Activated T-cell treated with anti-CD3 and anti-CD28 coated beads, Interleukin-2, amount 50 U/mL, for 4 hours (primary cell): ENCODE data around the gene CEMIP. TPM values are rescaled to one million over a fixed set of nuclear protein-coding genes. Genes with fewer than 3 reads are reported as not detected.
A peak's percentile ranks its signal among the peaks of the same experiment; 100 is the strongest.

Source experiments
- ATAC-seq, 2 donors: fragments of 200-7000 bp; cut with Tn5 transposase; one replicate each; pipeline ENCODE4 v1.10.0; 2021
- DNase-seq: peaks from one replicate; pipeline ENCODE4 v3.0.0-alpha.2; 2020
- H3K27me3 Mint-ChIP-seq: one replicate; pipeline ENCODE4 v1.8.0; 2021; ENCODE audit warnings: low read depth, mixed read lengths
- H3K36me3 Mint-ChIP-seq: one replicate; pipeline ENCODE4 v1.8.0; 2022; ENCODE audit warnings: mixed read lengths; ENCODE audit not compliant: insufficient read depth
- H3K4me1 Mint-ChIP-seq: one replicate; pipeline ENCODE4 v1.8.0; 2021; ENCODE audit warnings: low read depth, mixed read lengths
- H3K4me3 Mint-ChIP-seq: one replicate; pipeline ENCODE4 v1.8.0; 2021; ENCODE audit warnings: mild to moderate bottlenecking, moderate library complexity, mixed read lengths
- H3K9me3 Mint-ChIP-seq: one replicate; pipeline ENCODE4 v1.8.0; 2021; ENCODE audit warnings: mixed read lengths
- total RNA-seq, 3 donors: library from RNA; stranded (reverse); gene quantifications; one replicate each; pipeline ENCODE4 v1.2.1, GENCODE V29; 2021

CEMIP gene, protein sequence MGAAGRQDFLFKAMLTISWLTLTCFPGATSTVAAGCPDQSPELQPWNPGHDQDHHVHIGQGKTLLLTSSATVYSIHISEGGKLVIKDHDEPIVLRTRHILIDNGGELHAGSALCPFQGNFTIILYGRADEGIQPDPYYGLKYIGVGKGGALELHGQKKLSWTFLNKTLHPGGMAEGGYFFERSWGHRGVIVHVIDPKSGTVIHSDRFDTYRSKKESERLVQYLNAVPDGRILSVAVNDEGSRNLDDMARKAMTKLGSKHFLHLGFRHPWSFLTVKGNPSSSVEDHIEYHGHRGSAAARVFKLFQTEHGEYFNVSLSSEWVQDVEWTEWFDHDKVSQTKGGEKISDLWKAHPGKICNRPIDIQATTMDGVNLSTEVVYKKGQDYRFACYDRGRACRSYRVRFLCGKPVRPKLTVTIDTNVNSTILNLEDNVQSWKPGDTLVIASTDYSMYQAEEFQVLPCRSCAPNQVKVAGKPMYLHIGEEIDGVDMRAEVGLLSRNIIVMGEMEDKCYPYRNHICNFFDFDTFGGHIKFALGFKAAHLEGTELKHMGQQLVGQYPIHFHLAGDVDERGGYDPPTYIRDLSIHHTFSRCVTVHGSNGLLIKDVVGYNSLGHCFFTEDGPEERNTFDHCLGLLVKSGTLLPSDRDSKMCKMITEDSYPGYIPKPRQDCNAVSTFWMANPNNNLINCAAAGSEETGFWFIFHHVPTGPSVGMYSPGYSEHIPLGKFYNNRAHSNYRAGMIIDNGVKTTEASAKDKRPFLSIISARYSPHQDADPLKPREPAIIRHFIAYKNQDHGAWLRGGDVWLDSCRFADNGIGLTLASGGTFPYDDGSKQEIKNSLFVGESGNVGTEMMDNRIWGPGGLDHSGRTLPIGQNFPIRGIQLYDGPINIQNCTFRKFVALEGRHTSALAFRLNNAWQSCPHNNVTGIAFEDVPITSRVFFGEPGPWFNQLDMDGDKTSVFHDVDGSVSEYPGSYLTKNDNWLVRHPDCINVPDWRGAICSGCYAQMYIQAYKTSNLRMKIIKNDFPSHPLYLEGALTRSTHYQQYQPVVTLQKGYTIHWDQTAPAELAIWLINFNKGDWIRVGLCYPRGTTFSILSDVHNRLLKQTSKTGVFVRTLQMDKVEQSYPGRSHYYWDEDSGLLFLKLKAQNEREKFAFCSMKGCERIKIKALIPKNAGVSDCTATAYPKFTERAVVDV (N-terminal part only)
- under 1 TPM; 0.30 to 0.51 (median 0.37) TPM for total RNA-seq

DNA sequence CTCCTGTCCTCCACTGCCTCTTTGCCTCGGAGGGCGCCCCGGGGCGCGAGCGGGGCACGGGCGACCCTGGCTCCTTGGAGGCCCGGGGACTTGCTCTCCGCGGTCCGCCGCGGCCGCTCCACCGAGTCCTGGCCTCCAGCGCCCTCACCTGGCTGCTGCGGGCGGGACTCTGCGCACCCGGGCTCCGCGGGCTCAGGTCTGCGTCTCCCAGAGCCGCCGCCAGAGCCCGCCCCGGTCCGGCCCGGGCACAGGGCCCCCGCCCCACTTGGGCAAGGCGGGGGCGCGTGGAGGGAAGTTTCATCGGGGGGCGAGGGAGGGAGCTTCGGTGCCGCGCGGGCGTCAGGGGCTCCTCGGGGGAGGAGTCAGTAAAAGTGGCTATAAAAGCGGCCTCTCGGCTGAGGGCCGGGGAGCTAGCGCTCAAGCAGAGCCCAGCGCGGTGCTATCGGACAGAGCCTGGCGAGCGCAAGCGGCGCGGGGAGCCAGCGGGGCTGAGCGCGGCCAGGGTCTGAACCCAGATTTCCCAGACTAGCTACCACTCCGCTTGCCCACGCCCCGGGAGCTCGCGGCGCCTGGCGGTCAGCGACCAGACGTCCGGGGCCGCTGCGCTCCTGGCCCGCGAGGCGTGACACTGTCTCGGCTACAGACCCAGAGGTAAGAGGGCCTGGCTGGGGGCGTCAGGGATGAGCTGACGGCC, at the start of gene CEMIP:
CEMIP (plus strand) TSS at position 407 of the 694 bp plus-strand sequence. CDS start 94,510 bp downstream, outside the sequence.
- Mint-ChIP-seq H3K9me3 (no peaks in the 10 kb centered on the region), H3K27me3 (peaks cover 48% of the 10 kb centered on the region)
- ATAC-seq, result peak; percentile 73 to 77

DNA sequence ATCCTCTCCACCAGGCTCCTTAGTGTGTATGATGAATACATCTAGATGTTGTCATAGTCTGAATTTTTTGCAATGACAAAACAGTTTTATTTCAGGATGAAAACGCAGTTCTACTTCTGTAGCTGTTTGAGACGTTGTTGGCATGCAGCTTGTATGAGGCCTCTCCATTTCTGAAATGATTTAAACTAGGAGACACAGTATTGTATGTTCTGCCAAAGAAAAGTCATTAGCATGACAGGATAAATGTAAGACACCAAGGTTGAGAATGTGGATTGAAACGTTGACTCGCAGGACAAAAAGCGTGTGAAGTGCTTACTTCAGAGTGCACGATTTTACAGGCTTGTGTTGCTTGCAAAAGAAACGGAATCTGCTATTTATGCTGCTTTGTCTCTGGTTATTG, 48.8 kb upstream of the CEMIP start:
- Mint-ChIP-seq H3K36me3 (no peaks in the 10 kb centered on the region), H3K27me3 (no peaks in the 10 kb centered on the region), H3K4me1 (no peaks in the 10 kb centered on the region), H3K4me3 (no peak overlapping the region), H3K9me3 (peaks cover 5% of the 10 kb centered on the region)
- ATAC-seq (no peak), DNase-seq (no peak)

More for the DNA sequence above, at the start of gene CEMIP:
- Mint-ChIP-seq H3K4me1 (peaks cover 17% of the 10 kb centered on the region), H3K4me3 (peak within 1 kb of the TSS; percentile 68), H3K36me3 (no peaks in the 10 kb centered on the region)
- DNase-seq, result no peak

DNA sequence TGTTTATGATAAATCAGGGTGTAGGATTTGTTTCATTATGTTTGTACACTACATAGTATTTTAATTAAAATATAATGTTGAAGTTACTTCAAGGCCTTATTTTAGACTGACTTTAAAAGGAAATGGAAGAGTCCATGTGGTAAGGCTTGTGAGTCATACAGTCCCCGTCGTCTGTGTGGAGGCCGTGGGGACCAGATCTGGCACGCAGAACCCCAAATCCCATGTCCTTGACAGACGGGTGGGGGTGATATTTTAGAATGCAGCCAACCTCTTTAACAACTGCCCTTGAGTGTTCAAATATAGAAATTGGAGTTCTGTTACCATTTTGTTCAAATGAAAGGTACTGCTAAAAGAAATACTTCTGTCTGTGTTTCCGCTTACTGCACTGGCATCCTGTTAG, 48.2 kb upstream of the CEMIP start:
- H3K9me3 Mint-ChIP-seq, result peaks cover 3% of the 10 kb centered on the region
- H3K4me3 Mint-ChIP-seq, result no peak overlapping the region
- no peak for DNase-seq

DNA sequence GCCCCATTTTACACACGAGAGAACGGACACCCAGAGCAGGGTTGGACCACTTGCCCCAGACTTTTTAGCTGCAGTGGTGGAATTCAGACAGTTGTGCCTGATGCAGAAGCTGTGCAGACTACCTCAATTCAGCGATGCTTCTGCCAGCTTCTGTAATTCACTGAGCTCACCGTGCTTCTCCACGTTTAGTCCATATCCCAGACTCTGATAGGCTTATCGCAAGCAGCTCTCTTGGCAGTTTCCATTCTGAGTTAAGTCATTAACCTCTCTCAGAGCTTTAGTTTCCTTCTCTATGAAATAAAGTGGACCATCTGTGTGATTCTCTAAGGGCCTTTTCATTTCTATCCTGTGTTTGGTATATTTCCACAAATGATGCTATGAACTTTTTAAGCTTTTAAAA, 47.0 kb upstream of the CEMIP start:
- H3K4me3 Mint-ChIP-seq, result no peak overlapping the region
- H3K27me3 Mint-ChIP-seq, result no peaks in the 10 kb centered on the region
- no peaks in the 10 kb centered on the region for H3K36me3 Mint-ChIP-seq
- H3K9me3 Mint-ChIP-seq, result no peaks in the 10 kb centered on the region
- DNase-seq (no peak), ATAC-seq (no peak)
- no peaks in the 10 kb centered on the region for H3K4me1 Mint-ChIP-seq

More for the DNA sequence above, 48.2 kb upstream of the CEMIP start:
- no peak for ATAC-seq
- no peaks in the 10 kb centered on the region for H3K4me1 Mint-ChIP-seq
- no peaks in the 10 kb centered on the region for H3K36me3 Mint-ChIP-seq
- H3K27me3 Mint-ChIP-seq, result no peaks in the 10 kb centered on the region

DNA sequence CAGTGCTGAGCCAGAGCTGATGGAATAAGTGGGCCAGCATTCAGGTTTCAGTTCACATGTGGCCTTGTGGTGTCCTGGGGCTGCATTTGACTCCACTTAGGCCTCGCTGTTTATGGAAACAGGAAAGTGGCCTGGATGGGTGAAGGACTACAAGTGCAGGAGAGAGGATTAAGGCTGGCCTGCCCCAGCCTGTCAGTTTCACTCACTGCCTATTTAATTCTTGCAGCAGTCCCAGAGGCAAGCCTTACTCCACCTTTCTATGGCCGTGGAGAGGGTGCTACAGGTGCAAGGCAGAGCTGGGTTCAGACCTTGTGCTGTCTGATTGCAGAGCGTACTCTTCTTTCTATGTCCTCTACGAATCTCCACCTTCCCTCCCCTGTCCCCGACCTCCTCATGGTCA, 46.4 kb upstream of the CEMIP start:
- Mint-ChIP-seq H3K27me3 (no peaks in the 10 kb centered on the region), H3K4me3 (no peak overlapping the region), H3K4me1 (no peaks in the 10 kb centered on the region), H3K36me3 (no peaks in the 10 kb centered on the region), H3K9me3 (no peaks in the 10 kb centered on the region)
- DNase-seq, result no peak
- ATAC-seq, result no peak

DNA sequence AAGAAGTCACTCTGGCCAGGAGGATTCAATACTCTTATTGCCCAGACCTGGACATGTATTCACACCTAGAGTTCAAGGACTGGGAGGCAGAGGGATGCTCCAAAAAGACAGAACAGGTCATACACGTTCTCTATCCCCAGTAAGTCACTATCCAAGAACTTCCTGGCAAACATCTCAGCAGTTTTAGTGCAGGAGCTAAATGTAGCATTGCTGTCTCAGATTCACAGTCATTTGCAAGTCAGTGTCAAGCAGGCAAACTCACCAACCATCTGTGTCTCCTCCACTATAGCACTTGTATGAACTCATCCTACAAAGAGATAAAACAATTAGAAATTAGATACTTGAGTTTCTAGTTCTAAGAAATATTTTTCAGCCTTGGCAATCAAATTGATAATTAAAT, 45.7 kb upstream of the CEMIP start:
- no peak for DNase-seq
- ATAC-seq, result no peak
- no peaks in the 10 kb centered on the region for H3K4me1 Mint-ChIP-seq
- peaks cover under 1% of the 10 kb centered on the region for H3K36me3 Mint-ChIP-seq
- no peaks in the 10 kb centered on the region for H3K27me3 Mint-ChIP-seq
- H3K4me3 Mint-ChIP-seq, result no peak overlapping the region
- H3K9me3 Mint-ChIP-seq, result peaks cover 2% of the 10 kb centered on the region

DNA sequence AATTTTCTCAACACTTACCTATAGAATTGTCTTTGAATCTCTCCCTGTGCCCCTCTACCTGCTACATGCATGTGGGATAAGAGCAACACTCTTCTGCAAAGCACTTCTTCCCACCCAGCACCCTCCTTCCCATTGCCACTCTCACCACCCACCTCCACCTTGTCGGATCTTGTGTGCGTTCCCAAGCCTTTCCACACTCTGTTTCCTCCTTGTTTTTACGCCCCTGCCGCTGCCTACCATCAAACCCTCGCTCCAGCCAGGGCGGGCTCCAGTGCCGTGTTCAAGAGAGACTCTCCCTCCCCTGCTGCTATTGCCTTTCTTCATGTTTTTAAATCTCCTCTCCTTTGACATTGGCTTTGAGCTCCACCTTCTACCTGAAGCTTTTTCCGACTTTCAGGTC, 43.8 kb upstream of the CEMIP start:
- ATAC-seq (no peak), DNase-seq (no peak)
- Mint-ChIP-seq H3K4me3 (no peak overlapping the region), H3K4me1 (no peaks in the 10 kb centered on the region), H3K9me3 (peaks cover 7% of the 10 kb centered on the region), H3K27me3 (no peaks in the 10 kb centered on the region), H3K36me3 (peaks cover 2% of the 10 kb centered on the region)

DNA sequence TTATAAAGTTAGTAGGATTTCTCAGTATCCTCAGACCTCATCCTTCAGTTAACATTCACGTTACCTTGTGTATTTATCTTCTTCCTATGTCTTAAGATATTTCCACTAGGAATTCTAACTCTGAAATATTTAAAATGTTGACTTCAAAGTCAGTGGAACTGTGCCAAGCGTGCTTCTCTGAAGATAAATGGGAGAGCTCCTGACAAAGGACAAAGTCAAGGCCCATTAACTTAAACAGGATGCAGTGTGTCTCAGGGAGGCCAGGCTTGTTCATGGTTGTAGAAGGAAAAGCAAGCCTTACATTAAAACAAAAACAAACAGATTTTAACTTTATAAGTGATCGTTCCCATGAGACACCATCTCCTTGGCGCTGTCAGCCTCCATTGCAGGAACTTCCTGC, 42.6 kb upstream of the CEMIP start:
- Mint-ChIP-seq H3K27me3 (no peaks in the 10 kb centered on the region), H3K36me3 (peaks cover 2% of the 10 kb centered on the region), H3K4me3 (no peak overlapping the region), H3K9me3 (peaks cover 7% of the 10 kb centered on the region), H3K4me1 (no peaks in the 10 kb centered on the region)
- no peak for ATAC-seq
- DNase-seq, result no peak

DNA sequence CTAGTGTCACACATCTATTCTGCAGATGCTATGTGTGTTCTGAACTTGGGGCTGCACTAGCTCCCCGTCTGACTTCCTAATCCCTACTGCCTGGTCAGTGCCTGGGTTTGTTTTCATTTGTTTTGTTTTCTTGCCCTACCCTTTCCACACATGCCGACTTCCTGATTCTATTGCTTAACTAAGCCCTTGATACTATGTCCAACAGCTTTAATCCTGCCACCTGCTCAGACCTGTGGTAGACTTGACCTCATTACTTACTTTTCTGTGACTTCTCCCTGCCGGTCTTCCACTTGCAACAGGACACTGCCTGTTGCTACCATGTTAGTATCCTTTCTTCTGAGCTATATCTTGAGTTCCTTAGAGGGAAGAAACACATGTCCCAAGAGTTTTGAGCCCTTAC, 39.3 kb upstream of the CEMIP start:
- ATAC-seq, result no peak
- Mint-ChIP-seq H3K4me3 (no peak overlapping the region), H3K4me1 (no peaks in the 10 kb centered on the region), H3K36me3 (peaks cover 2% of the 10 kb centered on the region), H3K9me3 (peaks cover 7% of the 10 kb centered on the region), H3K27me3 (no peaks in the 10 kb centered on the region)
- no peak for DNase-seq

DNA sequence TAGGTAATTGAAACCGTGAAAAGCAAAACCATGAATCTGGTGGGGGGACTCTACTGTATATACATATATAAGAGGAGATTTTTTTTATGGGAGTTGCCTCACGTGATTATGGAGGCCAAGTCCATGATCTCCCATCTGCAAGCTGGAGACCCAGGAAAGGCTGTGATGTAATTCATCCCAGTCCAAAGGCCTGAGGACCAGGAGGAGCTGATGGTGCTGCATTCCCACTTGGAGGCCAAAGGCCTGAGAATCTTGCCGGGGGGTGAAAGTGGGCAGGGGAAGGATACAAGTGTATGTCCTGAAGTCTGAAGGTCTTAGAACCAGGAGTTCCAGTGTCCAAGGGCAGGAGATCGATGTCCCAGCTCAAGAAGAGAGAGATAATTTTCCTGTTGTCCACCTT, 37.1 kb upstream of the CEMIP start:
- no peak for ATAC-seq
- peaks cover 1% of the 10 kb centered on the region for H3K4me1 Mint-ChIP-seq
- no peak overlapping the region for H3K4me3 Mint-ChIP-seq
- H3K9me3 Mint-ChIP-seq, result peaks cover 14% of the 10 kb centered on the region
- DNase-seq, result no peak
- no peaks in the 10 kb centered on the region for H3K27me3 Mint-ChIP-seq
- peaks cover 4% of the 10 kb centered on the region for H3K36me3 Mint-ChIP-seq

DNA sequence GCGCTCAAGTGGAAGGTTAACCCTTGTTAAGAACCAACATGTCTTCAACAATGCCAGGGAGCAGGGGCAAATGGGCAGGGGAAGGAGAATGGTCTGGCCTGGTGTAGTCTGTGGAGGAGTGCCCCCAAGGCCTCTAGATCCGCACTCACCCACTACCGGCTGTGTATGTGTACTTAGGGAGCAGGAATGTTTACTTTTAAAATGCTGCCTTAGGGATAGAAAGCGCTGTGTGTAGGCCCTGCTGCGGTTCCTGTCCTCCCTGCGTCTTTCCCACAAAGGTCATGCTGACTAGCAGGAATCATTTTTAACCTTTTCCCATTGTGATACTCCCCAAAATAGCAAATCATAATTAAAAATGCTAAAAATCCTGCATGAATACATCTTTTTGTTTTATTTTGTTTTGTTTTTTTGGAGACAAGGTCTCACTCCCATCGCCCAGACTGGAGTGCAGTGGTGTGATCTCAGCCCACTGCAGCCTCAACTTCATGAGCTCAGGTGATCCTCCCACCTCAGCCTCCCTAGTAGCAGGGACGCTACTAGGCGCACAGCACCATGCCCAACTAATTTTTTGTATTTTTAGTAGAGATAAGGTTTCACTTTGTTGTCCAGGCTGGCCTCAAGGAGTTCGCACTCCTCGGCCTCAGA, 35.9 kb upstream of the CEMIP start:
- Mint-ChIP-seq H3K4me3 (no peak overlapping the region), H3K9me3 (peaks cover 14% of the 10 kb centered on the region), H3K27me3 (no peaks in the 10 kb centered on the region), H3K36me3 (peaks cover 4% of the 10 kb centered on the region), H3K4me1 (peaks cover 1% of the 10 kb centered on the region)
- no peak for ATAC-seq
- DNase-seq, result no peak

DNA sequence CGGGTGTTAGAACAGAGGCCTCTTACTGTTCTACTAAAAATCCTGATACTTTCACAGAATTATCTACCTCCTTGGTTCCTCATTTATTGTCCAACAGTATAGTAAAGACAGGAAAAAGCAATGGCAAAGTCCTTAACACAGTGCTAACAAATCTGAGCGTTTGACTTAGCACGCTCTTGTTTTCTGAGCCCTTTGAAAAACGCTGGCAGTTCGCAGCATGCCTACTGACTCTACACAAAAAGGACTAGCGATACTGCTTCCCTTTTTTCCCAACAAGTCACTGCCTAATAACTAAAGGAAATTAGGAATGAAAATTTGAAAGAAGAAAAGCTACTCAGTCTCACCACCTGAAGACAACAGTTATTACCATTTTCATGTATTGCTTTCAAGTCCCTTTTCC, 34.8 kb upstream of the CEMIP start:
- H3K9me3 Mint-ChIP-seq, result peaks cover 8% of the 10 kb centered on the region
- ATAC-seq (no peak), DNase-seq (no peak)
- H3K36me3 Mint-ChIP-seq, result peaks cover 2% of the 10 kb centered on the region
- peaks cover 1% of the 10 kb centered on the region for H3K4me1 Mint-ChIP-seq
- no peaks in the 10 kb centered on the region for H3K27me3 Mint-ChIP-seq
- H3K4me3 Mint-ChIP-seq, result no peak overlapping the region

DNA sequence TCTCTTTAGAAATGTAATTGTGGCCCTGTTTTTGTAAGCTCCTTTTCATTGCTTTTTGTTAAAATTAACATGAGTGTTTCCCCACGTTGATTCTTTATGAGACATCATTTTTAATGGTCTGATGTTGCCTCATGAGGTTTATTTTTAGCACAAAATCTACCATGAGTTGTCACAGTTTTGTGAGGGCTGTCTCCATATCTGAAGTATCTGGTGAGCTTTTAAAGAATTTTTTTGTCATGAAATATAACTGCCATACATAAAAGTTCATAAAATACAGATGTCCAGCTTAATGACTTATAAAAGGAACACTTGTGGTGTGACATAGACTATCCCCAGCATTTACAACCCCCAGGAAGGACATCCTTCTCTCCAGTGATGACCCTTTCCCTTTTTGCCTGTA, 34.3 kb upstream of the CEMIP start:
- Mint-ChIP-seq H3K4me1 (peaks cover 1% of the 10 kb centered on the region), H3K36me3 (peaks cover 3% of the 10 kb centered on the region), H3K4me3 (no peak overlapping the region), H3K9me3 (peaks cover 8% of the 10 kb centered on the region), H3K27me3 (no peaks in the 10 kb centered on the region)
- DNase-seq (no peak), ATAC-seq (no peak)
